ENCODE results near the gene GIT2.

GRCh38 chr12:110033888-110034287 lies 37.7 kb upstream of the GIT2 start:
- TF ChIP-seq CTCF (conservative IDR thresholded peaks at IDR 0.05; ENCODE audit: low read depth in 2 of 2) (no peak), POLR2AphosphoS5 (IDR thresholded peaks at IDR 0.05; ENCODE audit: low read depth) (no peak), REST (IDR thresholded peaks at IDR 0.05; ENCODE audit: unreplicated experiment) (no peak), CREB1 (CRISPR knock-in tag; IDR thresholded peaks at IDR 0.05; ENCODE audit: low read depth) (no peak), EZH2 (IDR thresholded peaks at IDR 0.05; ENCODE audit: low read depth, unreplicated experiment) (no peak), EZH2phosphoT487 (IDR thresholded peaks at IDR 0.05; ENCODE audit: unreplicated experiment) (no peak), JUNB (IDR thresholded peaks at IDR 0.05; ENCODE audit: unreplicated experiment) (no peak), NANOG (IDR thresholded peaks at IDR 0.05; ENCODE audit: borderline replicate concordance) (no peak), ZNF331 (CRISPR knock-in tag; IDR thresholded peaks at IDR 0.05; ENCODE audit: low read depth) (no peak), ZNF114 (CRISPR knock-in tag; IDR thresholded peaks at IDR 0.05) (no peak), ZNF462 (CRISPR knock-in tag; IDR thresholded peaks at IDR 0.05) (no peak)
- TF ChIP-seq, protein P1, sequence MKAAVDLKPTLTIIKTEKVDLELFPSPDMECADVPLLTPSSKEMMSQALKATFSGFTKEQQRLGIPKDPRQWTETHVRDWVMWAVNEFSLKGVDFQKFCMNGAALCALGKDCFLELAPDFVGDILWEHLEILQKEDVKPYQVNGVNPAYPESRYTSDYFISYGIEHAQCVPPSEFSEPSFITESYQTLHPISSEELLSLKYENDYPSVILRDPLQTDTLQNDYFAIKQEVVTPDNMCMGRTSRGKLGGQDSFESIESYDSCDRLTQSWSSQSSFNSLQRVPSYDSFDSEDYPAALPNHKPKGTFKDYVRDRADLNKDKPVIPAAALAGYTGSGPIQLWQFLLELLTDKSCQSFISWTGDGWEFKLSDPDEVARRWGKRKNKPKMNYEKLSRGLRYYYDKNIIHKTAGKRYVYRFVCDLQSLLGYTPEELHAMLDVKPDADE (IDR thresholded peaks at IDR 0.05): no peak

Data from GM23338 (cell line).